ENCODE results near the gene FBP1. TPM values are rescaled to one million over a fixed set of nuclear protein-coding genes. Genes with fewer than 3 reads are reported as not detected.

FBP1 gene
- total RNA-seq, 6 donors from 2014 or later: 67.1 to 423 (median 158) TPM

DNA sequence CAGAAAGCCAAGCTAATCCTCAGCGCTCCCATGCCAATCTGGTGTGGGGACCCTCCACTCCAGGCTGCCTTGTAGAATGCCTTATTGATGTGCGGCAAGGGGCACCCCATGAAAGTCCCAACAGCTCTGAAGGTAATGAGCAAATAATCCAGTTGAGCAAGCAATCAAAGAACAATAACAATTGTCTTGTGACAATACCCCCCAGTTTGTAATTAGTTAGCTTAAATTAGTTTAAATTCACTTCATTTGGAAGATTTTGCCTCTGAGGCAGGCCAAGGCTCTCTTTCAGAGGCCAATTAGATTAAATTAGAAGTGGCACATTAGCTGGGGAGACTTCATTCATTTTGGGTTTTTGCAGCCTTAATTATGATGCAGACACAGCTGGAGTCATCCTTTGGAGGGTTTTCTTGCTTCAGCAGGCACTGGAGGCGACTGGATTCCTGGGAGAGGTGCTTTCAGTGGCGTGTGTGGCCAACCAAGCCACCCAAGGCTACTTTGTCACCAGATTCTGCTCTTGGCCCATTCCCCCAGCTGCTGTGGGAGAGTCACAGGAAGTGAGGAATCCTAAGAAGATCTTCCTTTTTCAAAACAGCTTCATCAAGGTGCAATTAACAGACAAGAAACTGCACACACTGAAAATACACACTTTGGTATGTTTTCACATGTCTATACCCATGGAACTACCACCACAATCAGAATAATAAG, 17.9 kb upstream of the FBP1 start:
- WGBS, 2 donors: 84 to 96% methylated on average over 3 to 4 of the region's 4 CpGs
- Histone ChIP-seq H3K4me3 (no peak overlapping the region), H3K27me3 (no peaks in the 10 kb centered on the region), H3K9me3 (no peaks in the 10 kb centered on the region), H3K27ac (no peak overlapping the region), H3K36me3 (no peaks in the 10 kb centered on the region), H3K4me1 (peaks cover 0 to 10% (median 1%) of the 10 kb centered on the region in 4 donors)
- TF ChIP-seq POLR2AphosphoS5 (IDR thresholded peaks at IDR 0.05) (no peak), EP300 (IDR thresholded peaks at IDR 0.05) (no peak), POLR2A (IDR thresholded peaks at IDR 0.05) (no peak)
- TF ChIP-seq, protein P1, sequence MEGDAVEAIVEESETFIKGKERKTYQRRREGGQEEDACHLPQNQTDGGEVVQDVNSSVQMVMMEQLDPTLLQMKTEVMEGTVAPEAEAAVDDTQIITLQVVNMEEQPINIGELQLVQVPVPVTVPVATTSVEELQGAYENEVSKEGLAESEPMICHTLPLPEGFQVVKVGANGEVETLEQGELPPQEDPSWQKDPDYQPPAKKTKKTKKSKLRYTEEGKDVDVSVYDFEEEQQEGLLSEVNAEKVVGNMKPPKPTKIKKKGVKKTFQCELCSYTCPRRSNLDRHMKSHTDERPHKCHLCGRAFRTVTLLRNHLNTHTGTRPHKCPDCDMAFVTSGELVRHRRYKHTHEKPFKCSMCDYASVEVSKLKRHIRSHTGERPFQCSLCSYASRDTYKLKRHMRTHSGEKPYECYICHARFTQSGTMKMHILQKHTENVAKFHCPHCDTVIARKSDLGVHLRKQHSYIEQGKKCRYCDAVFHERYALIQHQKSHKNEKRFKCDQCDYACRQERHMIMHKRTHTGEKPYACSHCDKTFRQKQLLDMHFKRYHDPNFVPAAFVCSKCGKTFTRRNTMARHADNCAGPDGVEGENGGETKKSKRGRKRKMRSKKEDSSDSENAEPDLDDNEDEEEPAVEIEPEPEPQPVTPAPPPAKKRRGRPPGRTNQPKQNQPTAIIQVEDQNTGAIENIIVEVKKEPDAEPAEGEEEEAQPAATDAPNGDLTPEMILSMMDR (IDR thresholded peaks at IDR 0.05): no peak
- DNase-seq: no peak
- ATAC-seq (ENCODE audit: low FRiP score in 2 of 2): no peak

DNA sequence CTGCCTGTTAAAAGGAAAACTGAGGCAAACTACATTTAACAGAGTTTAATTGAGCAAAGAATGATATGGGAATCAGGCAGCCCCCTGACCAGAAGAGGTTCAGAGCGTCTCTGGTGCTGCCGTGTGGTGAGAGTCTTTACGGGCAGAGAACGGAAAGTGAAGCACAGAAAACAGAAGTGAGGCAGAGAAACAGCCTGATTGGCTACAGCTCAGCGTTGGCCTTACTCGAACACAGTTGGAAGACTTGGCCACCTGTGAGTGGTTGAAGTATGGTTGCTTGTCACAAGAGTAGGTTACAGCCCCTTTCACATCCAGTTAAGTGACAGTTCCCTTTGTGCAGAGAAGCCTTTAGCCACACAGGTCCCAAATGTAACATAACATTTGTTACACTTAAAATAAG, 16.9 kb upstream of the FBP1 start:
- H3K27ac ChIP-seq: peak overlapping the region; percentile 17 to 48 (median 33)
- no peaks in the 10 kb centered on the region for H3K27me3 ChIP-seq
- TF ChIP-seq POLR2AphosphoS5 (IDR thresholded peaks at IDR 0.05) (no peak), POLR2A (IDR thresholded peaks at IDR 0.05) (peak in 1 of 4 donors; percentile 58)
- TF ChIP-seq, protein P1 (IDR thresholded peaks at IDR 0.05): no peak
- H3K4me3 ChIP-seq: no peak overlapping the region
- DNase-seq (peak in 1 of 2 donors; percentile 72), ATAC-seq (ENCODE audit: low FRiP score in 2 of 2) (peak; percentile 65 to 69)
- peaks cover 0 to 10% (median 1%) of the 10 kb centered on the region in 4 donors for H3K4me1 ChIP-seq
- WGBS, 2 donors: 11 to 21% methylated on average over 6 of the region's 6 CpGs
- no peaks in the 10 kb centered on the region for H3K36me3 ChIP-seq
- H3K9me3 ChIP-seq: no peaks in the 10 kb centered on the region

DNA sequence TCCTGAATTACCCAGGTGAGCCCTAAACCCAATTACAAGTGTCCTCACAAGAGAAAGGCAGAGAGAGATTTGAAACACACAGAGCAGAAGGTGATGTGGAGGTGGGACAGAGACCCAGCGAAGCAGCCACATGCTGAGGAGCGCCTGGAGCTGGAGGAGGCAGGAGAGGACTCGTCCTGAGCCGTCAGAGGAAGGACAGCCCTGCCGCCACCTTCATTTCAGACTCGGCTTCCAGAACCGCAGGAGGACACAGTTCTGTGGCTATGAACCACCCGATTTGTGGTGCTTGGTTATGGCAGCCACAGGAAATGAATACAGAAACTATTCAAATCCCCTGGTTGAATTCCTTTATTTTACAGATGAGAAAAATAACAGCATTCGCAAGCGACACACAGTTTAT, 16.4 kb upstream of the FBP1 start:
- Histone ChIP-seq H3K9me3 (no peaks in the 10 kb centered on the region), H3K36me3 (no peaks in the 10 kb centered on the region), H3K4me3 (no peak overlapping the region), H3K27ac (peak overlapping the region; percentile 17 to 48 (median 33)), H3K27me3 (no peaks in the 10 kb centered on the region), H3K4me1 (peaks cover 0 to 10% (median 1%) of the 10 kb centered on the region in 4 donors)
- WGBS, 2 donors: 70 to 77% methylated on average over 10 of the region's 10 CpGs
- DNase-seq: no peak
- TF ChIP-seq POLR2AphosphoS5 (IDR thresholded peaks at IDR 0.05) (no peak), EP300 (IDR thresholded peaks at IDR 0.05) (no peak), POLR2A (IDR thresholded peaks at IDR 0.05) (no peak)
- no peak for ATAC-seq (ENCODE audit: low FRiP score in 2 of 2)

DNA sequence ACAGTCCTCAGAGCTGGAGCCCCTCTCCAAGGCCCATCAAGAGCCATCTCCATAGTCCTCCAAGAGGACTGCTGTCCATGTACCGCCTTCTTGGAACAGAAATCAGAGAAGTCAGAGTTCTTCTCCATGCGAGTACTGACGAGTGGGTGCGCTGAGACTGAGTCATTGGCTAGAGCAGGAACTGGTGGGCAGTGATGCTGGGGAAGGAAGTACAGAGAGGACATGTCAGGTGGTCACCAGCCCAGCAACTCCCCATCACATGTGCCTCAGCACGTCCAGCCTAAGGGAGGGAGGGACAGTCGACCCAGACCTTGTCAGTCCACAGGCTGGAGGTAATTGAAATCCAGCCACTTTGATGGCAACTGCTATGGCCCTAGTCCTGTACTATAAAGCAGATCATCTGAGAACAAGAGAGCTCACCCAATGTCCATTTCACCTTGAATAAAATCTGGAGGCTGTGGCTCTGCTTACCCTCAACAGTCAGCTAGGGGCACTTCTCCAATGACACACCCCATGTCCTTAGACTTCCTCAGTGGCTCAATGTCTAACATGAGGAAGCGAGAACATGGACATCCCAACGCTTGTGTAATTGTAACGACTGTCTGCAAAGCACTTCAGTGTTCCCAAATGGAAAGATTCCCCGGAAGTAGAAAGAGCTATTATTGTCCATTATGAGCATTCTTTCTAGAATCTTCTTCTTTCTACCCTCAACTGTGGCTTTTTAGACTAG, 15.0 kb upstream of the FBP1 start:
- Histone ChIP-seq H3K4me3 (no peak overlapping the region), H3K27me3 (no peaks in the 10 kb centered on the region), H3K36me3 (no peaks in the 10 kb centered on the region), H3K4me1 (peaks cover 0 to 13% (median 3%) of the 10 kb centered on the region in 4 donors), H3K9me3 (no peaks in the 10 kb centered on the region), H3K27ac (peak overlapping the region in 3 of 4 donors; percentile 57 to 68 (median 65))
- TF ChIP-seq POLR2A (IDR thresholded peaks at IDR 0.05): peak in 1 of 4 donors; percentile 60
- peak in 1 of 4 donors; percentile 19 for TF ChIP-seq EP300 (IDR thresholded peaks at IDR 0.05)
- TF ChIP-seq, protein P1 (IDR thresholded peaks at IDR 0.05): no peak
- TF ChIP-seq POLR2AphosphoS5 (IDR thresholded peaks at IDR 0.05): no peak
- WGBS, 2 donors: 80 to 82% methylated on average over 8 to 10 of the region's 10 CpGs
- peak in 1 of 2 donors; percentile 61 for DNase-seq
- peak; percentile 72 for ATAC-seq (ENCODE audit: low FRiP score in 2 of 2)

DNA sequence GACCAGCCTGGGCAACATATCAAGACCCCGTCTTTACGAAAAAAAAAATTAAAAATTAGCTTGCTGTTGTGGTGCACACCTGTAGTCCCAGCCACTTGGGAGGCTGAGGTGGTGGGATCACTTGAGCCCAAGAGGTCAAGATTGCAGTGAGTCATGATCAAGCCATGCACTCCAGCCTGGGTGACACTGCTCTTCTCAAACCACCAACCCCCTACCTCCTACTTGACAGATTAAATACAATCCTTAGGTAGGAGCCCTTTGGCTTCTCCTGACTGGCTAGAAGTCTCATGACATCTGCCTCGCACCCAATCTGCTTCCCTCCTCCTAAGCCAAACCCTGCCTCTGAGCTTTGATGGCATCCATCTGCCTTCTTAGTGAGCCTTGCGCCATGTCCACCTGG, 11.6 kb upstream of the FBP1 start:
- WGBS, 2 donors: 78 to 96% methylated on average over 4 of the region's 4 CpGs
- TF ChIP-seq POLR2A (IDR thresholded peaks at IDR 0.05) (no peak), EP300 (IDR thresholded peaks at IDR 0.05) (no peak), POLR2AphosphoS5 (IDR thresholded peaks at IDR 0.05) (no peak)
- TF ChIP-seq, protein P1 (IDR thresholded peaks at IDR 0.05): no peak
- no peak for ATAC-seq (ENCODE audit: low FRiP score in 2 of 2)
- Histone ChIP-seq H3K36me3 (no peaks in the 10 kb centered on the region), H3K27me3 (no peaks in the 10 kb centered on the region), H3K4me3 (no peak overlapping the region), H3K9me3 (no peaks in the 10 kb centered on the region), H3K27ac (no peak overlapping the region), H3K4me1 (peaks cover 0 to 11% (median 5%) of the 10 kb centered on the region in 4 donors)
- DNase-seq: no peak

Data from upper lobe of left lung (tissue), 6 donors.